PC-9 (cell line): ENCODE data around the gene PTPRC. TPM values are rescaled to one million over a fixed set of nuclear protein-coding genes. Genes with fewer than 3 reads are reported as not detected.

Experiments
- BruUV-seq: library from RNA; stranded (reverse); fragments of 400-500 nt; replicated peaks from 2 replicates; lab custom pipeline; 2021; lab: Mats Ljungman, UMichigan
- CTCF ChIA-PET: fragments of 300-600 bp; sonication (Branson Sonifier 250); formaldehyde crosslinking; loops from one replicate; lab custom pipeline; 2022; ENCODE audit warnings: antibody characterized with exemption; lab: Charles Lee
- POLR2A ChIA-PET: fragments of 300-600 bp; sonication (Branson Sonifier 250); formaldehyde crosslinking; loops from one replicate; lab custom pipeline; 2022; ENCODE audit warnings: antibody characterized with exemption; ENCODE audit not compliant: unreplicated experiment; lab: Charles Lee
- DNase-seq, 2 experiments: peaks; one replicate each; pipeline versions ENCODE4 v3.0.0 to v3.0.0-alpha.2; 2015 to 2022; ENCODE audit warnings: mixed read lengths in 1 of 2
- H2AFZ ChIP-seq: fragments of 200-600 bp; sonication (generic); 2 replicates; pipeline ENCODE4 v1.8.1; 2017; ENCODE audit warnings: antibody characterized with exemption
- H3F3A ChIP-seq: fragments of 200-600 bp; sonication (generic); 2 replicates; pipeline ENCODE4 v1.8.1; 2017; ENCODE audit warnings: antibody characterized with exemption, mild to moderate bottlenecking, low read depth; ENCODE audit not compliant: insufficient read depth
- H3K27ac ChIP-seq: fragments of 200-600 bp; sonication (generic); 2 replicates; pipeline ENCODE4 v1.6.1; 2016; ENCODE audit warnings: mixed run types
- H3K27me3 ChIP-seq: fragments of 200-600 bp; sonication (generic); 2 replicates; pipeline ENCODE4 v1.6.1; 2016; ENCODE audit warnings: low read depth, mixed run types; ENCODE audit not compliant: insufficient read depth
- H3K36me3 ChIP-seq: fragments of 200-600 bp; sonication (generic); 2 replicates; pipeline ENCODE4 v1.6.1; 2016; ENCODE audit warnings: low read depth, mixed run types
- H3K4me1 ChIP-seq: fragments of 200-600 bp; sonication (generic); replicated peaks from 2 replicates; pipeline ENCODE4 v1.6.1; 2016; ENCODE audit warnings: mixed run types; ENCODE audit not compliant: insufficient read depth
- H3K4me2 ChIP-seq: fragments of 200-600 bp; sonication (generic); 2 replicates; pipeline ENCODE4 v1.6.1; 2017; ENCODE audit warnings: mixed run types
- H3K4me3 ChIP-seq: fragments of 200-600 bp; sonication (generic); 2 replicates; pipeline ENCODE4 v1.6.1; 2016; ENCODE audit warnings: mixed run types
- H3K79me2 ChIP-seq: fragments of 200-600 bp; sonication (generic); 2 replicates; pipeline ENCODE4 v1.6.1; 2017; ENCODE audit warnings: low read depth, mixed run types
- H3K9me2 ChIP-seq: fragments of 200-600 bp; sonication (generic); 2 replicates; pipeline ENCODE4 v1.8.1; 2017; ENCODE audit warnings: mild to moderate bottlenecking; ENCODE audit not compliant: insufficient read depth
- H3K9me3 ChIP-seq: fragments of 200-600 bp; sonication (generic); 2 replicates; pipeline ENCODE4 v1.8.1; 2016; ENCODE audit warnings: low read depth; ENCODE audit not compliant: insufficient read depth
- H4K20me1 ChIP-seq: fragments of 200-600 bp; sonication (generic); 2 replicates; pipeline ENCODE4 v1.8.1; 2017; ENCODE audit not compliant: insufficient read depth
- CTCF ChIP-seq: fragments of 200-600 bp; sonication (generic); conservative IDR thresholded peaks from 2 replicates; pipeline ENCODE4 v1.6.1; 2017; ENCODE audit warnings: mixed run types, antibody characterized with exemption, mild to moderate bottlenecking, moderate library complexity
- EZH2 ChIP-seq: fragments of 200-600 bp; sonication (generic); IDR thresholded peaks from 2 replicates; pipeline ENCODE4 v1.8.0; 2017; ENCODE audit warnings: antibody characterized with exemption, low read depth
- intact Hi-C: fragments of 100-400 bp; cut with micrococcal nuclease; formaldehyde crosslinking; loops from one replicate; pipeline ENCODE4 v1.10.0; 2022; ENCODE audit not compliant: unreplicated experiment
- total RNA-seq: library from RNA; stranded (reverse); gene quantifications from 2 replicates; pipeline ENCODE4 v1.2.3, GENCODE V29; 2021

The PTPRC gene
- total RNA-seq, 1 experiment from 2014 or later: 0.79 TPM

- H3K36me3 ChIP-seq: no peaks in the 10 kb centered on the region
- H3K27ac ChIP-seq: no peak overlapping the region
- H3K4me2 ChIP-seq: no peak overlapping the region
- ChIA-PET CTCF (no interaction called here), POLR2A (no interaction called here)
- no peaks in the 10 kb centered on the region for H3K27me3 ChIP-seq
- H3K4me1 ChIP-seq: 0 out of 2 replicates have a peak, but pooled peaks cover 5% of the 10 kb centered on the region
- H2AFZ ChIP-seq: no peak overlapping the region
- no peaks in the 10 kb centered on the region; the same call in 1 of the 2 replicates for H3F3A ChIP-seq
- no peaks in the 10 kb centered on the region for H4K20me1 ChIP-seq
- no peaks in the 10 kb centered on the region for H3K79me2 ChIP-seq
- TF ChIP-seq EZH2 (no peak), CTCF (no peak)
- no TSS peak for BruUV-seq
- no peaks in the 10 kb centered on the region for H3K9me3 ChIP-seq
- H3K4me3 ChIP-seq: no peak overlapping the region
- no peaks in the 10 kb centered on the region; the same call in 1 of the 2 replicates for H3K9me2 ChIP-seq
- intact Hi-C loops: no loop called here
- DNase-seq: no peak
These were observed 1.3 kb downstream of the PTPRC start for GRCh38 chr1:198640174-198640573.

GRCh38 chr1:198641501-198641900 is 2.7 kb downstream of the PTPRC start:
- H2AFZ ChIP-seq: no peak overlapping the region
- no peaks in the 10 kb centered on the region for H3K27me3 ChIP-seq
- H3K9me3 ChIP-seq: no peaks in the 10 kb centered on the region
- H3K4me2 ChIP-seq: no peak overlapping the region
- H3K4me1 ChIP-seq: 0 out of 2 replicates have a peak, but pooled peaks cover 5% of the 10 kb centered on the region
- no peaks in the 10 kb centered on the region for H3K79me2 ChIP-seq
- ChIA-PET CTCF (no interaction called here), POLR2A (no interaction called here)
- H4K20me1 ChIP-seq: no peaks in the 10 kb centered on the region
- intact Hi-C loops: no loop called here
- H3K4me3 ChIP-seq: no peak overlapping the region
- no peaks in the 10 kb centered on the region; the same call in 1 of the 2 replicates for H3K9me2 ChIP-seq
- no peaks in the 10 kb centered on the region; the same call in 1 of the 2 replicates for H3F3A ChIP-seq
- TF ChIP-seq EZH2 (no peak), CTCF (no peak)
- no TSS peak for BruUV-seq
- H3K36me3 ChIP-seq: no peaks in the 10 kb centered on the region
- H3K27ac ChIP-seq: no peak overlapping the region
- DNase-seq: no peak

- Histone ChIP-seq H3F3A (no peaks in the 10 kb centered on the region; the same call in 1 of the 2 replicates), H4K20me1 (no peaks in the 10 kb centered on the region), H3K4me1 (0 out of 2 replicates have a peak, but pooled peaks cover 5% of the 10 kb centered on the region), H3K79me2 (no peaks in the 10 kb centered on the region), H2AFZ (no peak overlapping the region), H3K27ac (no peak overlapping the region), H3K27me3 (no peaks in the 10 kb centered on the region), H3K4me3 (no peak overlapping the region), H3K9me3 (no peaks in the 10 kb centered on the region), H3K36me3 (no peaks in the 10 kb centered on the region), H3K4me2 (no peak overlapping the region), H3K9me2 (no peaks in the 10 kb centered on the region; the same call in 1 of the 2 replicates)
- POLR2A ChIA-PET: no interaction called here
- CTCF ChIA-PET: no interaction called here
- no TSS peak for BruUV-seq
- intact Hi-C loops: no loop called here
- TF ChIP-seq CTCF (no peak), EZH2 (no peak)
- no peak for DNase-seq
These were observed 3.3 kb downstream of the PTPRC start for GRCh38 chr1:198641966-198642668.
